ES-I3 (cell line): ENCODE data around the gene RABL6.
A peak's percentile ranks its signal among the peaks of the same experiment; 100 is the strongest.
"Not testable (repeated sequence)": the region's sequence is repeated elsewhere in the genome, so short reads cannot be mapped to it uniquely, and the experiment has no call there.

Source experiments
- H3K36me3 ChIP-seq: 2 replicates; pipeline ENCODE4 v1.6.1; 2013; ENCODE audit warnings: mild to moderate bottlenecking, low read length, control low read depth, moderate library complexity; ENCODE audit not compliant: insufficient read depth
- H3K4me1 ChIP-seq: 2 replicates; pipeline ENCODE4 v1.6.1; 2013; ENCODE audit warnings: mild to moderate bottlenecking, control low read depth, low read length; ENCODE audit not compliant: insufficient read depth
- H3K9ac ChIP-seq: 2 replicates; pipeline ENCODE4 v1.6.1; 2013; ENCODE audit warnings: low read depth, mild to moderate bottlenecking, low read length, moderate library complexity
- H3K9me3 ChIP-seq: 2 replicates; pipeline ENCODE4 v1.6.1; 2013; ENCODE audit warnings: mild to moderate bottlenecking, low read length, moderate library complexity; ENCODE audit not compliant: control insufficient read depth, insufficient read depth

RABL6 gene

DNA sequence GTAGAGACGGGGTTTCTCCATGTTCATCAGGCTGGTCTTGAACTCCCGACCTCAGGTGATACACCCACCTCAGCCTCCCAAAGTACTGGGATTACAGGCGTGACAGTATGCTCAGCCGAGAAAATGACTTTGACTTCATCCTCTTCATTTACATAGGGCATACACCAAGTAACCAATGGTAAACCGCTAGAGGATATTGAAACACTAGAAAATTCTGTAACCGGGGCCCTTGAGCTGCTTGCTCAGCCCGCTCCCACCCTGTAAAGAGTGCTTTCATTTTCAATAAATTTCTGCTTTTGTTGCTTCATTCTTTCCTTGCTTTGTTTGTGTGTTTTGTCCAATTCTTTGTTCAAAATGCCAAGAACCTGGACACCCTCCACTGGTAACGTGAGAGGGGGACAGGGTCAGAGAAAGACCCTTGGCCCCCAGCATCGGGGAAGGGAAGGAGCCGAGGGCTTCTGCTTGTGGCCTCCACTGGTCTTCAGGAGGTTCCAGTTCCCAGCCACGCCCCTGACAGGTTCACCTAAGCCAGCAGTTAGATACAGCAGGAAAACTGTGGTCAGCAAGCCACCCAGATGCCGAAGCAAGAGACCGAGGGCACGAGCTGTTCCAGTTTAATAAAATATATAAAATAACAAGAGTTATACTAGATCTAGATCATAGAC, 41.9 kb upstream of the RABL6 start:
- H3K9ac ChIP-seq, H3K9me3 ChIP-seq, H3K36me3 ChIP-seq: not testable (repeated sequence)
- peaks cover 13% of the 10 kb centered on the region; the same call in 1 of the 2 replicates for H3K4me1 ChIP-seq

- H3K9me3 ChIP-seq = not testable (repeated sequence)
Observed at GRCh38 chr9:136766410-136767120, 41.2 kb upstream of the RABL6 start.

DNA sequence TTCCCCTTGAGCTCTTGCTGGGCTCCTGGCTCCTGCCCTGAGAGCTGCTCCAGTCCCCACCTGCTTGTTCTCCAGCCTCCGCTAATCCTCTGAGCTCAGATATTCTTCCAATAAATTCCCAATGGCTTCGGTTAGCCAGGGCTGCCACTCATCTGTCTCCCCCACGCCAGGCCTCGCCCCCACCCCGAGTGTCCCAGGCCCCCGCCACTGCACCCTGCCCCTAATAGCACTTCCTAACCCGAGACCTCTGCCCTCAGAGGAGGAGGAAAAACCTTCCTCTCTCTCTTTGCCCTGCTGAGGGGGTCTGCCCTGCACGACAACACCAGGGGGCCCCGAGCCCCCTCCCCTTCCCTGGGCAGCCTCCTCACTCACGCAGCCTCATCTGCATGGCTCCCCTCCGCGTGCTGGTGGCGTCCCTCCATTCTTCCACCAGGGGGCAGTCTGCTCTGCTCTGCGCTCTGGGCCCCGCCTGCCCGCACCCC, 38.0 kb upstream of the RABL6 start:
- no peaks in the 10 kb centered on the region; the same call in 1 of the 2 replicates for H3K4me1 ChIP-seq
- no peaks in the 10 kb centered on the region for H3K36me3 ChIP-seq
- H3K9ac ChIP-seq = peak overlapping the region; percentile 29; the same call in 1 of the 2 replicates
- peaks cover 3% of the 10 kb centered on the region; the same call in 1 of the 2 replicates for H3K9me3 ChIP-seq

More at GRCh38 chr9:136766410-136767120, 41.2 kb upstream of the RABL6 start:
- H3K9ac ChIP-seq, H3K36me3 ChIP-seq, H3K4me1 ChIP-seq: not testable (repeated sequence)

- Histone ChIP-seq H3K9ac (no peak overlapping the region), H3K9me3 (peaks cover 3% of the 10 kb centered on the region; the same call in 1 of the 2 replicates), H3K4me1 (no peaks in the 10 kb centered on the region), H3K36me3 (no peaks in the 10 kb centered on the region)
Observed at GRCh38 chr9:136771907-136772415, 35.8 kb upstream of the RABL6 start.

DNA sequence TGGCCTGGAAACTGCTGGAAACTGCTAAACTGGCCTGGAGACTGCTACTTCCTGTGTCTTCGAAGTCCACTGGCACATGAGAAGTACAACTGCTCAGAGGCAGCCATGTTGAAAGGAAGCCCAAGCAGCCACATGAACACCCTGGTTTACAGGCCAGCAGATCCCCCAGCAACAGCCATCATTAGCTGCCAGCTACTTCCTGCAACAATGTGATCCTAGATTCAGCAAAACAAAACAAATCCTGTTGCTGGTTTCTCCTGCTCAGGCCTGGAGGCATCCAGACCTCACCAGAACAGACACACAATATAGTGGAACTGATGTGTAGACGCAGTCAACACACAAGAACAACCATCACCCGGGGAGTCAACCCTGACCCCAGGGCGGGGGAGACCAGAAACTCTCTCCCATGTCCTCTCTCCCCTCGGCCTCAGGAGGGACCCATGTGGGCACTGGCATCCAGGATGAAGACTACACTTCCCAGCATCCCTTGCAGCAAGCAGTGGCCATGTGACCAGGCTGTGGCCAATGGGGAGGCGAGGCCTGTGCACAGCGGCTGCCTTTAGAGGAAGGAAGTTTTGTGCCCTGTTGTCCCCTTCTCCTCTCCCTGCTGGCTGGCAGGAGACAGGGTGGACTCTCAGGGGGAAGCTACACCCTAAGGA, 34.2 kb upstream of the RABL6 start:
- Histone ChIP-seq H3K36me3 (no peaks in the 10 kb centered on the region), H3K4me1 (no peaks in the 10 kb centered on the region), H3K9ac (no peak overlapping the region), H3K9me3 (peaks cover 3% of the 10 kb centered on the region; the same call in 1 of the 2 replicates)

- peaks cover 3% of the 10 kb centered on the region; the same call in 1 of the 2 replicates for H3K9me3 ChIP-seq
- H3K36me3 ChIP-seq = no peaks in the 10 kb centered on the region
- H3K9ac ChIP-seq = no peak overlapping the region
- H3K4me1 ChIP-seq = no peaks in the 10 kb centered on the region
Observed at GRCh38 chr9:136774416-136775045, 33.2 kb upstream of the RABL6 start.

- no peaks in the 10 kb centered on the region for H3K36me3 ChIP-seq
- no peak overlapping the region for H3K9ac ChIP-seq
- H3K9me3 ChIP-seq = peaks cover 3% of the 10 kb centered on the region; the same call in 1 of the 2 replicates
- no peaks in the 10 kb centered on the region for H3K4me1 ChIP-seq
Observed at GRCh38 chr9:136775191-136775590, 32.6 kb upstream of the RABL6 start.

GRCh38 chr9:136776947-136777346, 30.8 kb upstream of the RABL6 start:
- no peaks in the 10 kb centered on the region for H3K4me1 ChIP-seq
- H3K9ac ChIP-seq = no peak overlapping the region
- no peaks in the 10 kb centered on the region for H3K36me3 ChIP-seq
- peaks cover 3% of the 10 kb centered on the region; the same call in 1 of the 2 replicates for H3K9me3 ChIP-seq

GRCh38 chr9:136777359-136777758, 30.4 kb upstream of the RABL6 start:
- Histone ChIP-seq H3K4me1 (no peaks in the 10 kb centered on the region), H3K9ac (no peak overlapping the region), H3K9me3 (peaks cover 3% of the 10 kb centered on the region; the same call in 1 of the 2 replicates), H3K36me3 (no peaks in the 10 kb centered on the region)

GRCh38 chr9:136779808-136780207, 27.9 kb upstream of the RABL6 start:
- Histone ChIP-seq H3K36me3 (no peaks in the 10 kb centered on the region), H3K4me1 (no peaks in the 10 kb centered on the region), H3K9ac (no peak overlapping the region), H3K9me3 (no peaks in the 10 kb centered on the region)

DNA sequence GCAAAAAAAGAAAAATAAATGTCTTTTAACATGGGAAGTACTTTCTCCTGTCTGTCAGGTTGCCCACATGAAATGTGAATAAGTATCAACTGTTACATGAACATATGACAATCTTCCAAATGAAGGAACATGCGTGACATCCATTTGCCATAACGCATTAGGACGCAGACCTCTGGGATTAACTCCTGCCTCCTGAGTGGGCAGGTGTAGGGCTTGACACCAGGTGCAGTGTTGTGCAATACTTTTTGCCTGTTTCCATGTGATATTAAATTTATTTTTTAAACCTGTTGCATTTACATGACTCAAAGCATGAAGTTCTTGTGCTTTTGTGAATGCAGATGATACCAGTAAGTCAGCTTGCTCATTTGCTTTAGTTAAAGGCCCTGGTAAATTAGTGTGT, 25.3 kb upstream of the RABL6 start:
- Histone ChIP-seq H3K9ac (no peak overlapping the region), H3K9me3 (no peaks in the 10 kb centered on the region), H3K36me3 (no peaks in the 10 kb centered on the region), H3K4me1 (no peaks in the 10 kb centered on the region)

GRCh38 chr9:136784249-136784996, 23.3 kb upstream of the RABL6 start:
- H3K9me3 ChIP-seq = no peaks in the 10 kb centered on the region
- H3K9ac ChIP-seq = no peak overlapping the region
- H3K4me1 ChIP-seq = peaks cover 3% of the 10 kb centered on the region; the same call in 1 of the 2 replicates

GRCh38 chr9:136784997-136785361, 22.8 kb upstream of the RABL6 start:
- H3K9ac ChIP-seq = no peak overlapping the region
- no peaks in the 10 kb centered on the region for H3K36me3 ChIP-seq
- no peaks in the 10 kb centered on the region for H3K9me3 ChIP-seq
- peaks cover 3% of the 10 kb centered on the region; the same call in 1 of the 2 replicates for H3K4me1 ChIP-seq

More at GRCh38 chr9:136784249-136784996, 23.3 kb upstream of the RABL6 start:
- H3K36me3 ChIP-seq = no peaks in the 10 kb centered on the region
